ENCODE results near the gene ADGRL3. TPM values are rescaled to one million over a fixed set of nuclear protein-coding genes. Genes with fewer than 3 reads are reported as not detected.

ADGRL3 gene
- total and polyA plus RNA-seq, 4 donors, result 0.07 to 1.7 (median 0.82) TPM

DNA sequence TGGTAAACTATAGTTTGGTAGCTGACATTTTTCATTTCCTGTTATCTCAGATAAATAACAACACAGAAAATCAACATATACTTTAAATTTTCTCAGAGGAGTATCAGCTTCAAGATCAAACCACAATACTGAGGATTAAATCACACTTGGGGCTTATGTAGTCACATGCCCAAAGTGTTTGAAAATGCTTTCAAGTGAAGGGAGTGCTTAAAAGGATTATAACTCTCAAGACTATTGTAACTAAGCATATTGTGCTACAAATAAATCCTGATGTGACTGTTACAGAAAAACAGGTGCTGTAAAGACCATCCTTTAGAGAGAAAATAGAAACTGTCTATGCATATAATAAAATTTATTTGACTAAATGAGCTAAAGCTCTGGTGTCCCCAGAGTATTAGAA lies 887.6 kb downstream of the ADGRL3 start (continued):
- TF ChIP-seq, protein P1, sequence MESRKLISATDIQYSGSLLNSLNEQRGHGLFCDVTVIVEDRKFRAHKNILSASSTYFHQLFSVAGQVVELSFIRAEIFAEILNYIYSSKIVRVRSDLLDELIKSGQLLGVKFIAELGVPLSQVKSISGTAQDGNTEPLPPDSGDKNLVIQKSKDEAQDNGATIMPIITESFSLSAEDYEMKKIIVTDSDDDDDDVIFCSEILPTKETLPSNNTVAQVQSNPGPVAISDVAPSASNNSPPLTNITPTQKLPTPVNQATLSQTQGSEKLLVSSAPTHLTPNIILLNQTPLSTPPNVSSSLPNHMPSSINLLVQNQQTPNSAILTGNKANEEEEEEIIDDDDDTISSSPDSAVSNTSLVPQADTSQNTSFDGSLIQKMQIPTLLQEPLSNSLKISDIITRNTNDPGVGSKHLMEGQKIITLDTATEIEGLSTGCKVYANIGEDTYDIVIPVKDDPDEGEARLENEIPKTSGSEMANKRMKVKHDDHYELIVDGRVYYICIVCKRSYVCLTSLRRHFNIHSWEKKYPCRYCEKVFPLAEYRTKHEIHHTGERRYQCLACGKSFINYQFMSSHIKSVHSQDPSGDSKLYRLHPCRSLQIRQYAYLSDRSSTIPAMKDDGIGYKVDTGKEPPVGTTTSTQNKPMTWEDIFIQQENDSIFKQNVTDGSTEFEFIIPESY (IDR thresholded peaks at IDR 0.05), result no peak
- TF ChIP-seq YY1 (IDR thresholded peaks at IDR 0.05), result no peak
- TF ChIP-seq ATF3 (IDR thresholded peaks at IDR 0.05), result no peak

DNA sequence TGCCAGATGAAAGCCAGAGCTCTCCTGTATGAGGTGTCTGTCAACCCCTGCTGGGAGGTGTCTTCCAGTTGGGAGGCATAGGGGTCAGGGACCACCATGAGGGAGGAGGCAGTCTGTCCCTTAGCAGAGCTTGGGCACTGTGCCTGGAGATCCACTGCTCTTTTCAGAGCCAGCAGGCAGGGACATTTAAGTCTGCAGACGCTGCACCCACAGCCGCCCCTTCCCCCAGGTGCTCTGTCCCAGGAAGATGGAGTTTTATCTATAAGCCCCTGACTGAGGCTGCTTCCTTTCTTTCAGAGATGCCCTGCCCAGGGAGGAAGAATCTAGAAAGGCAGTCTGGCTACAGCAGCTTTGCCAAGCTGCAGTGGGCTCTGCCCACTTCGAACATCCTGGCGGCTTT lies 893.6 kb downstream of the ADGRL3 start:
- no peak overlapping the region for H3K4me3 ChIP-seq (ENCODE audit: low read depth in 1 of 3, low read length in 3 of 3)
- no peak overlapping the region for H3K9ac ChIP-seq (ENCODE audit: low read depth in 1 of 2, low read length in 2 of 2)
- no peaks in the 10 kb centered on the region for H3K27me3 ChIP-seq (ENCODE audit: control insufficient read depth in 4 of 4, insufficient read depth in 4 of 4, low read length in 3 of 4)
- H3K36me3 ChIP-seq (ENCODE audit: control insufficient read depth in 4 of 4, insufficient read depth in 3 of 4, low read depth in 1 of 4, low read length in 3 of 4), result no peaks in the 10 kb centered on the region
- DNase-seq (ENCODE audit: low spot score), result no peak
- H3K27ac ChIP-seq (ENCODE audit: low read depth in 1 of 2, low read length in 2 of 2), result no peak overlapping the region
- TF ChIP-seq, protein P2, sequence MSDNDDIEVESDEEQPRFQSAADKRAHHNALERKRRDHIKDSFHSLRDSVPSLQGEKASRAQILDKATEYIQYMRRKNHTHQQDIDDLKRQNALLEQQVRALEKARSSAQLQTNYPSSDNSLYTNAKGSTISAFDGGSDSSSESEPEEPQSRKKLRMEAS (IDR thresholded peaks at IDR 0.05), result no peak
- TF ChIP-seq CTCF (IDR thresholded peaks at IDR 0.05; ENCODE audit: low read depth, low read length, missing input control) (no peak), SP1 (IDR thresholded peaks at IDR 0.05) (no peak), RXRA (IDR thresholded peaks at IDR 0.05) (no peak), JUND (IDR thresholded peaks at IDR 0.05) (no peak), FOXA1 (IDR thresholded peaks at IDR 0.05) (no peak), NR2F2 (IDR thresholded peaks at IDR 0.05) (no peak), RAD21 (IDR thresholded peaks at IDR 0.05) (no peak), ATF3 (IDR thresholded peaks at IDR 0.05) (no peak), TAF1 (conservative IDR thresholded peaks at IDR 0.05) (no peak)
- TF ChIP-seq, protein P3, sequence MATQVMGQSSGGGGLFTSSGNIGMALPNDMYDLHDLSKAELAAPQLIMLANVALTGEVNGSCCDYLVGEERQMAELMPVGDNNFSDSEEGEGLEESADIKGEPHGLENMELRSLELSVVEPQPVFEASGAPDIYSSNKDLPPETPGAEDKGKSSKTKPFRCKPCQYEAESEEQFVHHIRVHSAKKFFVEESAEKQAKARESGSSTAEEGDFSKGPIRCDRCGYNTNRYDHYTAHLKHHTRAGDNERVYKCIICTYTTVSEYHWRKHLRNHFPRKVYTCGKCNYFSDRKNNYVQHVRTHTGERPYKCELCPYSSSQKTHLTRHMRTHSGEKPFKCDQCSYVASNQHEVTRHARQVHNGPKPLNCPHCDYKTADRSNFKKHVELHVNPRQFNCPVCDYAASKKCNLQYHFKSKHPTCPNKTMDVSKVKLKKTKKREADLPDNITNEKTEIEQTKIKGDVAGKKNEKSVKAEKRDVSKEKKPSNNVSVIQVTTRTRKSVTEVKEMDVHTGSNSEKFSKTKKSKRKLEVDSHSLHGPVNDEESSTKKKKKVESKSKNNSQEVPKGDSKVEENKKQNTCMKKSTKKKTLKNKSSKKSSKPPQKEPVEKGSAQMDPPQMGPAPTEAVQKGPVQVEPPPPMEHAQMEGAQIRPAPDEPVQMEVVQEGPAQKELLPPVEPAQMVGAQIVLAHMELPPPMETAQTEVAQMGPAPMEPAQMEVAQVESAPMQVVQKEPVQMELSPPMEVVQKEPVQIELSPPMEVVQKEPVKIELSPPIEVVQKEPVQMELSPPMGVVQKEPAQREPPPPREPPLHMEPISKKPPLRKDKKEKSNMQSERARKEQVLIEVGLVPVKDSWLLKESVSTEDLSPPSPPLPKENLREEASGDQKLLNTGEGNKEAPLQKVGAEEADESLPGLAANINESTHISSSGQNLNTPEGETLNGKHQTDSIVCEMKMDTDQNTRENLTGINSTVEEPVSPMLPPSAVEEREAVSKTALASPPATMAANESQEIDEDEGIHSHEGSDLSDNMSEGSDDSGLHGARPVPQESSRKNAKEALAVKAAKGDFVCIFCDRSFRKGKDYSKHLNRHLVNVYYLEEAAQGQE (IDR thresholded peaks at IDR 0.05), result no peak
- 88% methylated on average over 4 of the region's 4 CpGs for WGBS
- H3K4me1 ChIP-seq (ENCODE audit: control insufficient read depth in 4 of 4, insufficient read depth in 4 of 4, low read length in 3 of 4), result no peaks in the 10 kb centered on the region
- H3K9me3 ChIP-seq (ENCODE audit: control insufficient read depth in 4 of 4, low read length in 3 of 4), result no peaks in the 10 kb centered on the region

- H3K4me1 ChIP-seq (ENCODE audit: control insufficient read depth in 4 of 4, insufficient read depth in 4 of 4, low read length in 3 of 4), result no peaks in the 10 kb centered on the region
- no peak for TF ChIP-seq HNF4G (IDR thresholded peaks at IDR 0.05)
- no peak for TF ChIP-seq SP1 (IDR thresholded peaks at IDR 0.05)
- TF ChIP-seq, protein P1 (IDR thresholded peaks at IDR 0.05), result no peak
- no peak for TF ChIP-seq NR2F2 (IDR thresholded peaks at IDR 0.05)
- TF ChIP-seq HNF4A (conservative IDR thresholded peaks at IDR 0.05), result no peak
- no peak for TF ChIP-seq CTCF (IDR thresholded peaks at IDR 0.05; ENCODE audit: low read depth, low read length, missing input control)
- TF ChIP-seq JUND (IDR thresholded peaks at IDR 0.05), result no peak
- no peak for TF ChIP-seq FOXA1 (IDR thresholded peaks at IDR 0.05)
- TF ChIP-seq TAF1 (conservative IDR thresholded peaks at IDR 0.05), result no peak
- no peak for TF ChIP-seq YY1 (IDR thresholded peaks at IDR 0.05)
- no peak for TF ChIP-seq EGR1 (IDR thresholded peaks at IDR 0.05; ENCODE audit: low read depth in 2 of 2)
- TF ChIP-seq RXRA (IDR thresholded peaks at IDR 0.05), result no peak
- TF ChIP-seq, protein P2 (IDR thresholded peaks at IDR 0.05), result no peak
These were observed 896.8 kb downstream of the ADGRL3 start for GRCh38 chr4:62096881-62097280.

More at GRCh38 chr4:62096881-62097280, 896.8 kb downstream of the ADGRL3 start:
- Histone ChIP-seq H3K9me3 (ENCODE audit: control insufficient read depth in 4 of 4, low read length in 3 of 4) (no peaks in the 10 kb centered on the region), H3K36me3 (ENCODE audit: control insufficient read depth in 4 of 4, insufficient read depth in 3 of 4, low read depth in 1 of 4, low read length in 3 of 4) (no peaks in the 10 kb centered on the region), H3K4me3 (ENCODE audit: low read depth in 1 of 3, low read length in 3 of 3) (no peak overlapping the region), H3K9ac (ENCODE audit: low read depth in 1 of 2, low read length in 2 of 2) (no peak overlapping the region), H3K27ac (ENCODE audit: low read depth in 1 of 2, low read length in 2 of 2) (no peak overlapping the region), H3K27me3 (ENCODE audit: control insufficient read depth in 4 of 4, insufficient read depth in 4 of 4, low read length in 3 of 4) (no peaks in the 10 kb centered on the region)
- 51% methylated on average over 2 of the region's 2 CpGs for WGBS
- no peak for DNase-seq (ENCODE audit: low spot score)

Data from liver (tissue), 9 donors.